ENCODE measurements around the gene OR52N4.
"Not testable (repeated sequence)": the region's sequence is repeated elsewhere in the genome, so short reads cannot be mapped to it uniquely, and the experiment has no call there.

OR52N4 gene

DNA sequence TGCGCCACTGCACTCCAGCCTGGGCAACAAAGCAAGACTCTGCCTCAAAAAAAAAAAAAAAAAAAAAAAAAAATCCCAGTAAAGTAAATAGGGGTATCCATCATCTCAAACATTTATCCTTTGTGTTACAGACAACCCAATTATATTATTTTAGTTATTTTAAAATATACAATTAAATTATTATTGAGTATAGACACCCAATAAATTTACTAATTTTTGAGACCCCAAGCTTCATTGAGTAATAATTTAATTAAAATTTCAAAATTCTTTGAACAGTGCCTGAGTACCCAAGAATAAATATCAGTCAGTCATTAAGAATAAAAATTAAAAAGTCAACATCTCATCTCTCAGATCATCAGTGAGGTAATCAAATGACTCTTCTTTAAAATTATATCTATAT, at the start of gene OR52N4:
Gene OR52N4, plus strand, starts transcription at position 301 of the 400 bp plus-strand sequence. CDS start 498 bp downstream, outside the sequence.
- no peak for DNase-seq

DNA sequence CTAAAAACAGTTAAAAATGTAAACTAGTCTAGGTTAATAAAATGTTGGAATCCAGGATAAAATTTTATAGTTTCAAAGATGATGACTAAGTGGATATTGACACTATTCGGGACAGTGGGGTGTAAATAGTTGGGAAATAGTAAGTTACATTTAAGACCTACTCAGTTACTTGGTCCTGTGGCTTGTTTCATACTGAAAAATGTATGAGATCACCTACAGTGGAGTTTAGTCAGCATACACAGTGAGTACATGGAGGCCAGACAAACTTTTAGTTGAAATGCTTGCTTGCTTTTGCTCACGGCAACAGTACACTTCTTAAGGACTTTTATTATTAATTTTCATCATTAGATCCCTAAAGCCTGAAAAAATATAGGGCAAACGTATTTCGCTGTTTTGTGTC, 48.4 kb upstream of the OR52N4 start:
- no peak for DNase-seq

DNA sequence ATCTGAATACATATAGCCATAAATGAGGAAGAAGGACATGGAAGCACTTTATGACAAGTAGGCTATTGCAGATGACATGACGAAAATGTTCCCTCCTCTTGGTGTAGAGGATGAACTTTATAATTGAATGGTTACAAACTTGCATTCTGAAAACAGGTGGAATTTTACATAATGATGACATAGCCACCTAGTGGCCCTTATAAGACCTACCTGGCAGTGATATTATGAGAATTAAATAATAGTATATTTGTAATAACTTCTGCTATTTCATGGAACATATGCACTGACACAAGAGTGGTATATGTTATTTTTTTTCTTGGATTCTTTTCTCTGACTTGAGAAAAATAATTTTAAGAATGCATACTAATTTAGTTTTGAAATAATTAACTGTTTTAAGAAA, 41.5 kb upstream of the OR52N4 start:
- peak; percentile 26 for DNase-seq

DNA sequence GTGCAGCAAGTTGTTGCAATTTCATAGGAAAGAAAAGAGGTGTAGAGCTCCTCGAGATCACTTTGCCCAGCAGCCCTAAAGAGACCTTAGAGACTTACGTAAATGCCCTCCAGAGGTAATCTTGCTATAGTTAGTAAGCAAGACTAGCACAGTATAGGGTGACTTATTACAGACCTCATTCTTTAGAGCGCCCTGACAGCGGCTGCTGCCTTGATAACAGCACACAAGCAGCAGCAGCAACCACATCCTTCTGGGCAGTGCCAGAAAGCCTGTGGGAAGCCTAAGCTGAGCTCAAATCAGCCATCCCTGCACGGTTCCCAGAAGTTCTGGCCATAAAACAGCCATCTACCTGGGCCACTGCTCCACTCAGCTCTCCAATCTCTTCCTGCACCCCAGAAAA, 40.3 kb upstream of the OR52N4 start:
- no peak for DNase-seq

DNA sequence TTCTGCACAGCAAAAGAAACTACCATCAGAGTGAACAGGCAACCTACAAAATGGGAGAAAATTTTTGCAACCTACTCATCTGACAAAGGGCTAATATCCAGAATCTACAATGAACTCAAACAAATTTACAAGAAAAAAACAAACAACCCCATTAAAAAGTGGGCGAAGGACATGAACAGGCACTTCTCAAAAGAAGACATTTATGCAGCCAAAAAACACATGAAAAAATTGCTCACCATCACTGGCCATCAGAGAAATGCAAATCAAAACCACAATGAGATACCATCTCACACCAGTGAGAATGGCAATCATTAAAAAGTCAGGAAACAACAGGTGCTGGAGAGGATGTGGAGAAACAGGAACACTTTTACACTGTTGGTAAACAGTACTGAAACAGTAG, 37.5 kb upstream of the OR52N4 start:
- DNase-seq = not testable (repeated sequence)

DNA sequence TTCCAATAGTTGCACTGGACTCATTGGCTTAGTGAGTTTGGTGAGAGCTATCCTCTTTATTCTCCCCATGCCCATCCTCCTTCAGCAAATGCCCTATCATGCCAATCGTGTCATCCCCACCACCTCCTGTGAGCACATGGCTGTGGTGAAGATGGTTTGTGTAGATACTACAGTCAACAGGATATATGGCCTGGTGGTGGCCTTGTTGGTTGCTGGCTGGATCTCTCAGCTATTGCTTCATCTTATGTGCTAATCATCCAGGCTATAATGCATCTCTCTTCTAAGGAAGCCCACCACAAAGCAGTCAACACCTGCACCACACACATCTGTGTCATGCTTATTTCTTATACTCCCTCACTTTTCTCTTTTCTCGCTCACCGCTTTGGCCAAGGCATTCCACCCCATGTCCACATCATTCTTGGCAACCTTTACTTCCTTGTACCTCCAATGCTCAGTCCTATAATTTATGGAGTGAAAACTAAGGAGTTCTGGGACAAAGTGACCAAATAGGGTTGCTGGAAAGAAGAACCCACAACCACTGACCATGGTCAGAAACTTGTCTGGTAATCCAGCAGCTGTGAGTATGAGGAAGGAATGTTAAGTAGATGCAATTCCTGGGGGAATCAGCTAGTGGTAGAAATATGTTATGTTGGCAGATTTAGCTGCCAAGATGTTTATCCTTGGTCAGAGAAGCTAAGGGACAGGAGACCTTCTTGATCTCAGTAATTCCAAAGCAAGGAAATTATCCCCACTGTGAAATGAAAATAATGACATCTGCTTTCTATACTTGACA, 34.1 kb upstream of the OR52N4 start:
- DNase-seq = no peak

DNA sequence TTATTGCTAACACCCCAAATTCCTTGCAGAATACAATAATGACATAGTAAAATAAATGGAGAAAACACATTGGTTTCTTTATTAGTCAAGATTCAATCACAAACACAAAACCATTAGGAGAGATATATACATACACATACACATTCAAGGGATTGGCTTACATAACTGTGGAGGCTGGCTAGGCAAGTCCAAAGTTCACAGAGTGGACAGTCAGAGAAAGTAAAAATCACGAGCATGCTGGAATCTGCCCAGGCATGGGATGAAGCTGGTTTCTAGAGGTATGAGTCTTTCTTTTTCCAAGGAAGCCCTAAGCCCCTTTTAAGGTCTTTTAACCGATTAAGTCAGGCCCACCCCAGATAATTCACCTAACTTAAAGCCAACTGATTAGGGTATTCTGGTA, 31.4 kb upstream of the OR52N4 start:
- no peak for DNase-seq

DNA sequence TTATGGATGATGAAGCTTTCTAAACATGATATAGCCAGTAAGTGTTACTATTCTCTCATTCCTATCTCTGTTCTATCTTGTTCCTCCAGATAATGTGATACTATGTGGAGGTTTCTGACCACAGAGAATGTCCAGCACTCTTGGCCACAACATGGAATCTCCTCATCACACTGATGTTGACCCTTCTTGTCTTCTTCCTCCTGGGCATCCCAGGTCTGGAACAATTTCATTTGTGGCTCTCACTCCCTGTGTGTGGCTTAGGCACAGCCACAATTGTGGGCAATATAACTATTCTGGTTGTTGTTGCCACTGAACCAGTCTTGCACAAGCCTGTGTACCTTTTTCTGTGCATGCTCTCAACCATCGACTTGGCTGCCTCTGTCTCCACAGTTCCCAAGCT, 27.7 kb upstream of the OR52N4 start:
- DNase-seq = no peak

DNA sequence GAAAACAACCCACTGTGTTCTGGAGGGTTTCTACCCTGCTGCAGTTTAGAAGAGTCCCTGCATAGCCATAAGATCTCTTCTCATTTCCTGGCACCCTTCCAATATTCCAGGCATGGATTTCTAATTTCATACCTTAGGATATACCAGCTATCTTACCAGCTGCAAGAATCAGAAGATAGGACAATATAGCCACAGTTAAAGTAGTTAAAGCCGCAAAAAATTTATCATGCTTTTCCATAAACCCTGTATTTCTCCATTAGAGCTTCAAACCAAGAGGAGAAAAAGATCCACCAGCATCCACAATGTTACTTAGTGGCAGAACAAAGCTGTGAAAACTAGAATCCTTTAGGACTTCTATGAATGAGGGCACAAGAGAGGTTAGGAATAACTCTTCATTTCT, 26.4 kb upstream of the OR52N4 start:
- DNase-seq = no peak

DNA sequence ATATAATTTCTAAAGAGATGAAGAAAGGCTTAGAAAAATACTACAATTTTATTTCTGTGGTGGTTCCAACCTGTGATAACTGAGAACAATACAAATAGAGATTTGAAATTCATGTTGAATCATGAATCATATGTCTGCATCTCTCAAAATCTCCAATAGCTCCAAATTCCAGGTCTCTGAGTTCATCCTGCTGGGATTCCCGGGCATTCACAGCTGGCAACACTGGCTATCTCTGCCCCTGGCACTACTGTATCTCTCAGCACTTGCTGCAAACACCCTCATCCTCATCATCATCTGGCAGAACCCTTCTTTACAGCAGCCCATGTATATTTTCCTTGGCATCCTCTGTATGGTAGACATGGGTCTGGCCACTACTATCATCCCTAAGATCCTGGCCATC, 17.6 kb upstream of the OR52N4 start, which contains the start of gene OR56B1:
Gene OR56B1, plus strand, starts transcription at position 53 of the 400 bp plus-strand sequence. Its CDS starts 69 bp downstream, at position 122.
- no peak for DNase-seq

DNA sequence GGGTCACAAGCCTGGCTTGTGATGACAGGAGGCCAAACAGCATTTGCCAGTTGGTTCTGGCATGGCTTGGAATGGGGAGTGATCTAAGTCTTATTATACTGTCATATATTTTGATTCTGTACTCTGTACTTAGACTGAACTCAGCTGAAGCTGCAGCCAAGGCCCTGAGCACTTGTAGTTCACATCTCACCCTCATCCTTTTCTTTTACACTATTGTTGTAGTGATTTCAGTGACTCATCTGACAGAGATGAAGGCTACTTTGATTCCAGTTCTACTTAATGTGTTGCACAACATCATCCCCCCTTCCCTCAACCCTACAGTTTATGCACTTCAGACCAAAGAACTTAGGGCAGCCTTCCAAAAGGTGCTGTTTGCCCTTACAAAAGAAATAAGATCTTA, 17.0 kb upstream of the OR52N4 start:
- no peak for DNase-seq

DNA sequence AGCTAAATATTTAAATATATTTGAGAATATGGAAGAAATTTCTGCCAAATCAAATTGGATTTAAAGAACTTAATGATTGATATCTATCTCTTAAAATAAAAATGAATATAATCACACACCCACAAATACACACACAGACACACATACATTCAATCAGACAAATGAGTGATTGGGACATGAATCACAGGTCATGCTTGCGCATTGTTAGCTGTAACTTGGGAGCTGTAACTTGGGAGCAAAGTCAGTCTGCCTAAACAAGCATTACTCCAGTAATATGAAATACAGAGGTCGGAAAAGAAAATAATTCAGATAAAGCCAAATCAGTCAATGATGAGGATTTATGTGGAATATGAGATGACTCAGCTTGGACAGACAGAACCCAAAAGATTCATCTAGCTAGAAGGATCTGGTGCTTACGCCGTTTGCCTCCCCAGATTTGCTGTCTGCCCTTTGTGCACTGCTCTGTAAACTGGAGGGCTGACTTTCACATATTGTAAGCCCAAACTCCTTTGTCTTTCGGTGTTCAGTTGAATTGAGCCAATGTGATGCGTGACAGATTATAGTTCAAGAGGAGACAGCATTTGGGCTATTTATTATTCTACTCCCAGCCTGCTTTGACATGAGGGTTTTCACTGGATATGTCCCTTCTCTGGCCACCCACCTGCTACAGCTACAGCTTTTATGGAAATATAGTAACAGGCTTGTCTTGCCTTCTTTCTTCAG, 16.2 kb upstream of the OR52N4 start:
- no peak for DNase-seq

DNA sequence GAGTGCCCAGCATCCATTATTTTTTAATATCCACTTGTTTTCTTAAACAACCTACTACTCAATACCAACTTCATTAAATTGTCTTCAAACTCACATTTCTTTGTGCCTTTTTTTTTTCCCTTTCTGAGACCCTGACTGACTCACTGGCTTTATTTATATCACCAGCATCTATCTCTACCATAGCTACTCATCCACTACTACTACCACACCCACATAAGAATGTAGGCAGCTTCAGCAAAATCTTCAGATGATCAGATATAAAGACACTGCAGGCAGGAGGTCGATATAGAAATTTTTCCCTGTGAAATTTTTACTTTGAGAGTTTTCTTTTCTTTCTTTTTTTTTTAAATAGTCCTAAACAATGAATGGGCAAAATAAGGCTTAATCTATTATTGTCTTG, 15.6 kb upstream of the OR52N4 start:
- no peak for DNase-seq

DNA sequence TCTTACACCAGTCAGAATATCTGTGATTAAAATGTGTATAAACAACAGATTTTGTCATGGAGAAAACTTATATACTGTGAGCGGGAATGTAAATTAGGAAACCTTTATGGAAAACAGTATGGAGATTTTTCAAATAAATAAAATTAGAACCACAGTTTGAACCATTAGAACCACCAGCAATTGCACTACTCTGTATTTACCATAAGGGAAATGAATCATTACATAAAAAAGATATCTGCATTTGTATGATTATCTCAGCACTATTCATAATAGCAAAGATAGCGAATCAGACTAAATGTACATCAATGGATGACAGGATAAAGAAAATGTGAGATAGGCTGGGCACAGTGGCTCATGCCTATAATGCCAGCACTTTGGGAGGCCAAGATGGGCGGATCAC, 7.4 kb upstream of the OR52N4 start:
- no peak for DNase-seq

DNA sequence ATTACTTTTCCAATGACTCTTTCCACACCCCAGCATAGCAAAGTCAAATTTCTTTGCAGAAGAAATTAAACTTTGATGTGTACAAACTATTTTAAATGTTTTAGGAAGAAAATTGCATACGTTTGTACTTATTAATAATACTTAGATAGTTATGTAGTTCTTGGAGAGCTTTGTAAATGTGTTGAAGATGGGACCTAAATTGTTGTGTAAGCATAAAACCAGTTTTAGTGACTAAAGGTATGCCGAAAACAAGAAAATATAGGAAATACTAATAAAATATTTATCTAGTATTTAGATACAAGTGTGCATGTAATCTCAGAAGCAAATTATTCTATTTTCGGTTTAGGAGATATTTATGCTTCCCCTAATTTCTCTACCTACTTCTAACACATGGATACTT, 4.2 kb upstream of the OR52N4 start:
- no peak for DNase-seq

DNA sequence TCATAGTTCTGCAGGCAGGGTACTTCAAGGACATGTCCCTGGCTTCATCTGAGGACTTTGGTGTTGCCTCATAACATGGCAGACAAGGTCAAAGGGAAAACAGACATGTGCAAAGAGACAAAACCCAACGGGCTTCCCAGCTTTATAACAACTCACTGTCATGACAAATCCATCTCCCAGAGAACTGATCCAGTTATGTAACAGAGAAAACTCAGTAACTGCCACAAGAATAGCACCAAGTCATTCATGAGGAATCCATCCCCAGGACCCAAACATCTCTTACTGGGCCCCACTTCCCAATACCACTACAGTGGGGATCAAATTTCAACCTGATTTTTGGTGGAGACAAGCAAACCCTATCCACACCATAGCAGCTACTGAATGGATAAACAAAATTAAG, 13.0 kb downstream of the OR52N4 start:
- DNase-seq = no peak

DNA sequence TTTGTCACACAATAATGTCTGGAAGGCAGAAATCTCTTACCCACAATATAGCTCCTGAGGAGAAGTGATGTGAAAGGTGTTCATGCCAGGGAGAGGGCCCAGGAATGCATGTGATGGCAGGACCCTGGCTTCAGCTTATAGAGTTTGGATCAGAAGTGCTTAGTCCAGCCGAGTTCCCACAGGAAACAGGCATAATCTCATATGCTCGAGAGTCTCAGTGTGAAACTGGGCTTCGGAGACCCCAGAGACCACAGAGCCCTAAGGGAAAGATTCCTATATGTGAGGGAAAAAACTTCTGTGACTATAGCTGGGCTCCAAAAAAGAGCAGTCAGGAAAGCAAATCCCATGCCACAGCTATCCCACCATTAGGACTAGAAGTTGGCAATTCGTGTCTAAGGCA, 29.2 kb downstream of the OR52N4 start, which contains the start of gene OR52N5:
Gene OR52N5, minus strand, starts transcription at position 101 of the 400 bp plus-strand sequence. CDS start 4,721 bp downstream, outside the sequence.
- DNase-seq = no peak

DNA sequence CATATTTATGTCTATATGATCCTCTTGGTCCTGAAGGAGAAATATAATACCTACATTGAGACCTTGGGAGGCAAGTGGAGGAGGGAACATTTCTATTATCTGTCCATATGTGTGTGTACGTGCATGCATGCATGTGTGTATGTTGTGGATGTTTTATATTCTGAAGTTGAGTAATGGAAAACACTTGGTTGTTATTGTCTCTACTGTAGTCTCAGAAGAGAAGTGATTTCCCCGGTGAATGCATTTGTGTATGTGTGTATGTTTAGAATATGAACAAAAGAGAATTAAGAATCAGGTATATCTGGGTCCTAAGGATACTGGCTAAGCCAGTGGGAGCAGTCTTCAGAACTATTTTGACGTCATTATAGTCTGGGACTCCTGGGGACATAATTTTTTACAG, 37.1 kb downstream of the OR52N4 start, which contains the start of gene OR52N1:
Gene OR52N1, minus strand, starts transcription at position 101 of the 400 bp plus-strand sequence. CDS start 2,449 bp downstream, outside the sequence.
- DNase-seq = no peak

DNA sequence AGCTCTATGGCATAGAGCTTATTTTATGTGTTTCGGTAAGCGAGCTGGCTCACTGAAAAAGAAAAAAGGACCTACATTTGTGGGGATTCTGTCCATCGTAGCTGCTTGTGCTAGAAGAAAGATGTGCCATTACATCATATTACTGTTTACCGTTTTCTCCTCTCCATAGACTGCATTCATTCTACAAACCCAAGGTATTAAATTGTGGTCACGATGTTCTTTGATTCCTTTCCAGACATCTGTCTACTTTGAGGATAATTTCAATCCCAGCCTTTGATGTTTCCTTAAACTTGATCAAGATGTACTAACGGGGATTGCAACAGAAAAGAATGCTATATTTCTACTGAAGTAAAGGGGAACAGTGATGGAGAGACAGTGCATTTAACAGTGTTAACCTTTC, 42.5 kb downstream of the OR52N4 start:
- no peak for DNase-seq

DNA sequence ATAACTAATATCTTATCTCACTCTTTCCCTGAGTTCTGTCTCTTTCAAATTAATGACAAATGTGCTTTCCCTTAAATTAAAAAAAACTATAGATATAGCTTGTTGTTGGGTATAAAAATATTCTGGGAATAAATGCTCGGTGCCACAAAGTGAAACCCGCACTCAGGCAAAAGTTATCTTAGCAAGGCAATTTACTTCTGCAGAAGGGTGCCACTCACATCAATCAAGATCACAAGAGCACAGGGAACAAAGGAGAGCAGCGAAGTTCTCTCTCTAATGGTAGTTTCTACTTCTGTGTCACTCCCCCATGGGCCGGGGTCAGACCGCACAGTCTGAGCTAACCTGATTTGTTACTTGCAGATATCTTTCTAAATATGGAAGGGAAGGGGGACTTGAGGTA, 49.9 kb downstream of the OR52N4 start:
- no peak for DNase-seq

All from CD4-positive, alpha-beta T cell treated with Interleukin-12 subunit alpha and Interleukin-12 subunit beta, for 1 hour (primary cell).